GM18951 (cell line): Measurements from ENCODE around the gene KRT82.
"Not testable (repeated sequence)": the region's sequence is repeated elsewhere in the genome, so short reads cannot be mapped to it uniquely, and the experiment has no call there.

Experiments
- POLR2A ChIP-seq: IDR thresholded peaks from 4 replicates; pipeline ENCODE4 v1.6.1; 2011; ENCODE audit warnings: mild to moderate bottlenecking; ENCODE audit not compliant: insufficient read length, insufficient read depth; ENCODE audit errors: extremely low read depth
- in situ Hi-C: fragments of 300-500 bp; cut with MboI; formaldehyde crosslinking; loops from one replicate; pipeline ENCODE4 v1.12.0; 2022; ENCODE audit warnings: low sequenced_read_pairs, mixed read lengths, inconsistent platforms; ENCODE audit not compliant: unreplicated experiment

KRT82 gene

GRCh38 chr12:52413202-52413601 is 7.1 kb upstream of the KRT82 start:
- in situ Hi-C loops, result no loop called here
- no peak for TF ChIP-seq POLR2A

GRCh38 chr12:52411815-52412214 is 5.7 kb upstream of the KRT82 start:
- no peak for TF ChIP-seq POLR2A
- in situ Hi-C loops, result no loop called here

- in situ Hi-C loops, result not testable (repeated sequence)
These were observed 4.6 kb upstream of the KRT82 start for GRCh38 chr12:52410589-52411248.

- no peak for TF ChIP-seq POLR2A
- in situ Hi-C loops, result no loop called here
These were observed 1.8 kb upstream of the KRT82 start for GRCh38 chr12:52407918-52408317.

GRCh38 chr12:52404951-52405350 is 1.2 kb downstream of the KRT82 start:
- in situ Hi-C loops, result no loop called here
- no peak for TF ChIP-seq POLR2A

GRCh38 chr12:52403561-52403960 is 2.6 kb downstream of the KRT82 start:
- in situ Hi-C loops, result no loop called here
- no peak for TF ChIP-seq POLR2A

- no peak for TF ChIP-seq POLR2A
- in situ Hi-C loops, result no loop called here
These were observed 3.1 kb downstream of the KRT82 start for GRCh38 chr12:52402873-52403540.

GRCh38 chr12:52402377-52402776 is 3.8 kb downstream of the KRT82 start:
- no peak for TF ChIP-seq POLR2A
- in situ Hi-C loops, result no loop called here

GRCh38 chr12:52401926-52402325 is 4.2 kb downstream of the KRT82 start:
- no peak for TF ChIP-seq POLR2A
- in situ Hi-C loops, result no loop called here

- no peak for TF ChIP-seq POLR2A
- in situ Hi-C loops, result no loop called here
These were observed 4.6 kb downstream of the KRT82 start for GRCh38 chr12:52401526-52401925.

GRCh38 chr12:52400906-52401305 is 5.2 kb downstream of the KRT82 start:
- in situ Hi-C loops, result no loop called here
- no peak for TF ChIP-seq POLR2A

- in situ Hi-C loops, result no loop called here
- no peak for TF ChIP-seq POLR2A
These were observed 6.4 kb downstream of the KRT82 start for GRCh38 chr12:52399756-52400155.

GRCh38 chr12:52398176-52398575 is 8.0 kb downstream of the KRT82 start:
- TF ChIP-seq POLR2A, result no peak
- in situ Hi-C loops, result no loop called here

GRCh38 chr12:52396656-52397055 is 9.5 kb downstream of the KRT82 start:
- in situ Hi-C loops, result no loop called here
- no peak for TF ChIP-seq POLR2A
